ENCODE measurements around the gene CDH4. TPM values are rescaled to one million over a fixed set of nuclear protein-coding genes. Genes with fewer than 3 reads are reported as not detected.
A peak's percentile ranks its signal among the peaks of the same experiment; 100 is the strongest.

The CDH4 gene
- total and polyA plus RNA-seq, 10 donors = 0.30 to 20.1 (median 7.7) TPM

DNA sequence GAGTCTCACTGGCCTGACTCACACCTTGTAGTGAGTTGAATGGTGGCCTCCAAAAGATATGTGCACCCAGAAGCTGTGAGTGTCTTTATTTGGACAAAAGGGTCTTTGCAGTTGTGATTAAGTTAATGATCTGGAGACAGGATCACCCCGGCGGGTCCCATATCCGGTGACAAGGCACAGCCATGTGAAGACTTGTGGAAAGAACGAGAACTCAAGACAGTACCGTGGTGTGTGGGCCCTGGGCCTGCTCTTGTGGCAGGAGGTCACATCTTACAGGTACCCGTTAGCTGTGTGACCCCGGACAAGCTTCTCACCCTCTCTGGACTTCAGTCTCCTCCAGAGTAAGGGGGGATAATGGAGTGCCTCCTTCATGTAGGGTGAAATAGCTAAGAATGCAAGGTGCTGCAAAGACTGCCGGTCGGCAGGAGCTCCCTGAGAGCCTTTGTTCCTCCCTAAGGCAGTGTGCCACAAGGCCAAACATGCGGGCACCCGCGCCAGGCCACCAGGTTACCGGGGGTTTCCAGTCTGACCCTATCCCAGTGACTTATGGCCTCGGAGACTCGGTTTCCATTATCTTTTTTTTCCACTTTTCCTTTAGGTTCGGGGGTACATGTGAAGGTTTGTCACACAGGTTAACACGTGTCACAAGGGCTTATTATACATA lies 39.2 kb downstream of the CDH4 start:
- H3K36me3 ChIP-seq = no peaks in the 10 kb centered on the region
- intact Hi-C loops (cut with DNase I; ENCODE audit: low total_unique reads) = no loop called here
- peaks cover 0 to 36% (median 10%) of the 10 kb centered on the region in 6 donors for H3K4me1 ChIP-seq
- H3K4me3 ChIP-seq = no peak overlapping the region
- TF ChIP-seq, protein P1, sequence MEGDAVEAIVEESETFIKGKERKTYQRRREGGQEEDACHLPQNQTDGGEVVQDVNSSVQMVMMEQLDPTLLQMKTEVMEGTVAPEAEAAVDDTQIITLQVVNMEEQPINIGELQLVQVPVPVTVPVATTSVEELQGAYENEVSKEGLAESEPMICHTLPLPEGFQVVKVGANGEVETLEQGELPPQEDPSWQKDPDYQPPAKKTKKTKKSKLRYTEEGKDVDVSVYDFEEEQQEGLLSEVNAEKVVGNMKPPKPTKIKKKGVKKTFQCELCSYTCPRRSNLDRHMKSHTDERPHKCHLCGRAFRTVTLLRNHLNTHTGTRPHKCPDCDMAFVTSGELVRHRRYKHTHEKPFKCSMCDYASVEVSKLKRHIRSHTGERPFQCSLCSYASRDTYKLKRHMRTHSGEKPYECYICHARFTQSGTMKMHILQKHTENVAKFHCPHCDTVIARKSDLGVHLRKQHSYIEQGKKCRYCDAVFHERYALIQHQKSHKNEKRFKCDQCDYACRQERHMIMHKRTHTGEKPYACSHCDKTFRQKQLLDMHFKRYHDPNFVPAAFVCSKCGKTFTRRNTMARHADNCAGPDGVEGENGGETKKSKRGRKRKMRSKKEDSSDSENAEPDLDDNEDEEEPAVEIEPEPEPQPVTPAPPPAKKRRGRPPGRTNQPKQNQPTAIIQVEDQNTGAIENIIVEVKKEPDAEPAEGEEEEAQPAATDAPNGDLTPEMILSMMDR (IDR thresholded peaks at IDR 0.05 in 8 of 11, conservative IDR thresholded peaks at IDR 0.05 in 3 of 11) = no peak
- TF ChIP-seq POLR2A (IDR thresholded peaks at IDR 0.05) = no peak
- TF ChIP-seq POLR2AphosphoS5 (IDR thresholded peaks at IDR 0.05) = no peak
- DNase-seq = no peak
- H3K9me3 ChIP-seq = peaks cover 0 to 48% (median 0%) of the 10 kb centered on the region in 8 donors
- H3K27me3 ChIP-seq (replicated peaks in 1 of 7) = no peaks in the 10 kb centered on the region
- H3K27ac ChIP-seq = no peak overlapping the region
- 81 to 88% (median 84%) methylated on average over 16 to 17 of the region's 17 CpGs for WGBS, 5 donors

DNA sequence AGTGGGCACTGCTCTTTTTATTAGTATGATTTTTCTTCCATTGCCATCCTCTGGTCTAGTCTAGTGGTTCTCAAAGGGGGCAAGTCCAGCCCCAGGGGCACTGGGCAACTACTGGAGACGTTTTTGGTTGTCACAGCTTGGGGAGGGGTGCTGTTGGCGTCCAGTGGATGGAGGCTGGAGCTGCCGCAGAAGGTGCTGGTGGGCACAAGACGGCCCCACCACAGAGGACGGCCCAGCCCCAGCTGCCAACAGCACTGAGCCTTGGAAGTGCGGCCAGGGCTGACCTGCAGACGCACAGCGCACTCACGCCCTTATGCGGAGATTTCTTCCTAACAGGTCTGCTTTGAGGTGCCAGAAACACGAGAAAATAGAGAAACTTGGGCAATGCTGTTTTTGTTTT lies 40.3 kb downstream of the CDH4 start:
- TF ChIP-seq POLR2A (IDR thresholded peaks at IDR 0.05) (no peak), POLR2AphosphoS5 (IDR thresholded peaks at IDR 0.05) (no peak)
- TF ChIP-seq, protein P1 (IDR thresholded peaks at IDR 0.05 in 8 of 11, conservative IDR thresholded peaks at IDR 0.05 in 3 of 11) = no peak
- 86 to 92% (median 87%) methylated on average over 11 of the region's 11 CpGs for WGBS, 5 donors
- DNase-seq = no peak
- Histone ChIP-seq H3K27ac (no peak overlapping the region), H3K4me1 (peaks cover 0 to 33% (median 9%) of the 10 kb centered on the region in 6 donors), H3K9me3 (peaks cover 0 to 56% (median 0%) of the 10 kb centered on the region in 8 donors), H3K36me3 (no peaks in the 10 kb centered on the region), H3K27me3 (replicated peaks in 1 of 7) (no peaks in the 10 kb centered on the region), H3K4me3 (no peak overlapping the region)
- intact Hi-C loops (cut with DNase I; ENCODE audit: low total_unique reads) = no loop called here

DNA sequence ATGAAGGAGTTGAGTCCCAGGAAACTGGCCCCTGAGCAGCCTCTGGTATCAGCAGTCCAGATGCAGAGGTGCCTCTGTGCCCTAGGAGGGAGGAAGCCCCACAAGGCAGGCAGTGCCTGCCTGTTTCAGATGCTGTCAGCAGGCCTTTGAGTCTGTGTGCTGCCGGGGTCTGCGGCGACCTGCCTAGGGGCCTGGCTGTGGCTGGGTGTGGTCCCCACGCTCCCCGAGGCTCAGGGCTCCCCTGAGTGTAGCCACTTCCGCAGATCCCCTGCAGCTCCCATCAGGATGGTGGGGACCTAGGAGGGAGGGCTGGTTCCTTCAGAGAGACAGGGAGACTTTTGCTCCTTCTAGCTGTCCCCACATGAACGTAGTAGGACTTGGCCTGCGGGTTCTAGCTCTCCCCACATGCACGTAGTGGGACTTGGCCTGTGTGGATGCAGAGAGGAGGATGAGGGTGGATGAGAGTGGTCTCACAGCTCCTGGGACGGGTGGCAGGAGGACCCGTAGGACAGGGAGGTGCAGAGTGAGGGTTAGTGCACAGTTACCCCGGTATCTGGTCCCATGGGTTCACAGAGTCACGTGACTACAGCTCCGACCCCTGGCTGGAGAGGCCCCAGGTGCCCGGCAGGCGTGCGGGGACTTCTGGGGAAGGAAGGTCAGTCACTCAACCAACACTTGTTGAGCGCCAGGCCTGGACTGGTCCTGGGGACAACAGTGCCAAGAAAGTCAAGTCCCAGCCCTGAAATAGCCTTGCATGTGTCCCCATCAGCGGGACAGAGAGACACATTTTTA lies 41.0 kb downstream of the CDH4 start:
- H3K27ac ChIP-seq = no peak overlapping the region
- peaks cover 0 to 62% (median 0%) of the 10 kb centered on the region in 8 donors for H3K9me3 ChIP-seq
- 83 to 89% (median 86%) methylated on average over 16 to 19 of the region's 19 CpGs for WGBS, 5 donors
- DNase-seq = peak; percentile 70
- no peaks in the 10 kb centered on the region for H3K27me3 ChIP-seq (replicated peaks in 1 of 7)
- no peak for TF ChIP-seq POLR2AphosphoS5 (IDR thresholded peaks at IDR 0.05)
- TF ChIP-seq, protein P1 (IDR thresholded peaks at IDR 0.05 in 8 of 11, conservative IDR thresholded peaks at IDR 0.05 in 3 of 11) = no peak
- TF ChIP-seq POLR2A (IDR thresholded peaks at IDR 0.05) = no peak
- intact Hi-C loops (cut with DNase I; ENCODE audit: low total_unique reads) = no loop called here
- no peak overlapping the region for H3K4me3 ChIP-seq
- H3K36me3 ChIP-seq = no peaks in the 10 kb centered on the region
- H3K4me1 ChIP-seq = peaks cover 0 to 31% (median 8%) of the 10 kb centered on the region in 6 donors

DNA sequence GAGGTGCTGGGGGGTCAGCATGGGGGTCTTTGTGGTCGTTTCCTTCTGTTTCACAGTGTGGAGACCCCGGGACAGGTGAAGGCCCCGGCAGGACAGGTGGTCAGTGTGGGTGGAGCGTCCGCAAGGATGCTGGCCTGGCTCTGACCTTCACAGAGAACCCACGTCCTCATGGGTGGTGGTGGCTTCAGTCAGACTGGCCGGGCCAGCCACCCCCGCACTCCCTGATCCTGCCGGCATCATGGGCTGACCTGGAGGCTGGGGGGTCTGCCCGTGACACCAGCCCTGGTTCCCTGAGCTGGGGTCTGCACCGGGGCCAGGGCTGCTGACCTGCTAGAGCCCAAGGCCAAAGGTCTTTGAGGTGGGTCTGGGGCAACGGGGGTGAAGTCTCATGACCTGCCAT lies 41.9 kb downstream of the CDH4 start:
- Histone ChIP-seq H3K4me3 (no peak overlapping the region), H3K27ac (no peak overlapping the region), H3K36me3 (no peaks in the 10 kb centered on the region), H3K4me1 (peaks cover 0 to 24% (median 2%) of the 10 kb centered on the region in 6 donors), H3K27me3 (replicated peaks in 1 of 7) (no peaks in the 10 kb centered on the region), H3K9me3 (peaks cover 0 to 64% (median 0%) of the 10 kb centered on the region in 8 donors)
- intact Hi-C loops (cut with DNase I; ENCODE audit: low total_unique reads) = no loop called here
- TF ChIP-seq POLR2A (IDR thresholded peaks at IDR 0.05) = no peak
- TF ChIP-seq, protein P1 (IDR thresholded peaks at IDR 0.05 in 8 of 11, conservative IDR thresholded peaks at IDR 0.05 in 3 of 11) = no peak
- no peak for TF ChIP-seq POLR2AphosphoS5 (IDR thresholded peaks at IDR 0.05)
- 81 to 90% (median 89%) methylated on average over 6 to 12 of the region's 12 CpGs for whole genome bisulfite sequencing, 5 donors
- peak; percentile 66 for DNase-seq
